ENCODE measurements around the gene SPATA20. TPM values are rescaled to one million over a fixed set of nuclear protein-coding genes. Genes with fewer than 3 reads are reported as not detected.

SPATA20 gene
- total RNA-seq (2014; rRNA removed; shearing (Covaris generic)) = 23.1 and 60.5 TPM in 2 replicates

- peak; percentile 85 for DNase-seq (ENCODE audit: low read depth)
Measured at GRCh38 chr17:50547035-50547735, at the start of gene SPATA20. Gene SPATA20 (plus strand): TSS chr17:50547174. CDS start chr17:50547209, 35 bp downstream.

DNA sequence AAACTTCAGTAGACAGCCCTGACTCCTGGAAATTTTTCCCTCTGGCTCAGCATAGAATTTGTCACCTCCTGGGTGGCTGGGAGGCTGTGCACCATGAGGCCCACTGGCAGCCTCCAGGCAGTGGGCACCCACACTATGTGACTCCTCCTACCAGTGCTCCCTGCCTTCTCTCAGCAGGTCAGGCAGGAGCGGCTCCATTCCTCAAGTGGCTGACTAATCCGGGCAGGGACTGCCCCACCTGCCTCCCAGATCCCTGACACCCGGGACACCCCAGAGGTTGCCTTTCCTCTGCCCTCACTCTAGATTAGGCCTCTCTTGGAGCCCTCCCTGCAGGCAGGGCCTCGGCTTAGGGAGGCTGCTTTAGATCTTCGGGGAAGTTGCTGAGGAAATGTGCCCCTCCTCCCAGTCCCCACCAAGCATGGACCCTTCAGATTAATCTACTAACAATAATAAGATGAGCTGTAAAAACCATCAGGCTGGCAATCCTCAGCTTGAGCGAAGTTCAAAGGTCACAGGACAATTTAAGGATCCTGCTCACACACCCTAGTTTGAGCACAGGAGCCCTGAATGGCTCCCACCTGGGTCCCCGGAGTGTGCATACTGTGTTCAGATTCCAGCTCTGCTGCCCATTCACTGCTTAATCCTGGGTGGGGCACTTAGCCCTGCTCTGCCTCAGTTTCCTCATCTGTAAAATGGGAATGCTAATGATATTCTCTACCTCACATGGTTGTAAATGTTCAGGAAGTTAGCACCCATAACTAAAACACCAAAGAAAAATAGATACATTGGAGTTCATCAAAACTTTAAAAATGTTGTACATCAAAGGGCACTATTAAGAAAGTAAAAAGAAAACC is 48.7 kb upstream of the SPATA20 start:
- peak; percentile 56 for DNase-seq (ENCODE audit: low read depth)

- DNase-seq (ENCODE audit: low read depth) = no peak
Measured at GRCh38 chr17:50499270-50499669, 47.7 kb upstream of the SPATA20 start.

- no peak for DNase-seq (ENCODE audit: low read depth)
Measured at GRCh38 chr17:50499721-50500120, 47.3 kb upstream of the SPATA20 start.

GRCh38 chr17:50501054-50501453 is 45.9 kb upstream of the SPATA20 start:
- DNase-seq (ENCODE audit: low read depth) = peak; percentile 28

DNA sequence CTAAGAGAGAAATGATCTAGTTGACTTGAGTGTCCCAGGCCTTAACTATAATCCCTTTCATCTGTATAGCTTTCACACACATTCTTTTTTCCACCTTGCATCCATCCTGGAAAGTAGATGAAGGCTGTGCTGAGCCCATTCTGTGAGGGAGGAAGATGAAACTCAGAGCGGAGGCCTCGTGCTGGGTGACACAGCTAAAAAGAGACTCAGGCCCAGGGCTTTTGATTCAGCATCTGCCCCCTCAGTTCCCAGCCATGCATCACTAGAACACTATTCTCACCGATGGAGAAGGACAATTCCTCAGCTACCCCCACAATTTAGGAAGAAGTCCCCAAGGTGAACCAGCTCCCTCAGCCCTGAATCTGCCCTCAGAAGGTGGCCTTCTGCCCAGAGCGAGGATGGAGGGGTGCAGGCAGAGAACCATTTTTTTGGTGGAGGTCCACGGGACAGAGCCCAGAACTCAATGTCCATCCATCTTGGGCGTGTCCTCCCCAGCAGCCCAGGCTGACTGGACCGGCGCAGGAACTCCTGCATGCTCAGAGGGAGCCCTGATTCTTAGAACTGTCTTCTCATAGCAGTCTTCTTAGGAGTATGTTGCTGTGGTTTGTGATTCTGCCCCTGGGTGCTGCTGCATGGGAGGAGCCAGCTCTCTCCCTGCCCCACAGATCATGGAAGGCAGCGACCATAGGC is 44.5 kb upstream of the SPATA20 start:
- DNase-seq (ENCODE audit: low read depth) = no peak

GRCh38 chr17:50505591-50506130 is 41.3 kb upstream of the SPATA20 start:
- DNase-seq (ENCODE audit: low read depth) = no peak

DNA sequence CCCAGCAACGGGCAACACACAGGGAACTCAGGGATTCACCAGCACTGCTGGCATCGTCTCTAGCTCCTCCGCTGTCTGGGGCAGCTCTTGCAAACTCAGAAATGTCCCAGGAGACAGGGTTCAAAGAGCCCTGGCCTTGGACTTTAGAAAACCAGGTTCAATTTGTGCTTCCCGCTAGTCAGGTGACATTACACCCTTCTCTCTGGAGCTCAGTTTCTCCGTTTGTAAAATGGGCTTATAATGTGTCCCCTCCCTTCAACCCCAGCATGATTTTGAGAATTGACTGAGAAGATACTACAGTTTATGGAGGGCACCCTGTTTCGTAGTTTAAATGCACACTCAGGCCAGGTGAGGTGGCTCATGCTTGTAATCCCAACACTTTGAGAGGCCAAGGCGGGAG is 40.7 kb upstream of the SPATA20 start:
- DNase-seq (ENCODE audit: low read depth) = no peak

- DNase-seq (ENCODE audit: low read depth) = peak; percentile 62
Measured at GRCh38 chr17:50507871-50508572, 39.0 kb upstream of the SPATA20 start, which contains the start of gene MYCBPAP. Gene MYCBPAP (plus strand): TSS chr17:50508439. CDS start chr17:50508675, 236 bp downstream.

- DNase-seq (ENCODE audit: low read depth) = no peak
Measured at GRCh38 chr17:50508573-50509460, 38.2 kb upstream of the SPATA20 start.

- peak; percentile 73 for DNase-seq (ENCODE audit: low read depth)
Measured at GRCh38 chr17:50511058-50511457, 35.9 kb upstream of the SPATA20 start.

DNA sequence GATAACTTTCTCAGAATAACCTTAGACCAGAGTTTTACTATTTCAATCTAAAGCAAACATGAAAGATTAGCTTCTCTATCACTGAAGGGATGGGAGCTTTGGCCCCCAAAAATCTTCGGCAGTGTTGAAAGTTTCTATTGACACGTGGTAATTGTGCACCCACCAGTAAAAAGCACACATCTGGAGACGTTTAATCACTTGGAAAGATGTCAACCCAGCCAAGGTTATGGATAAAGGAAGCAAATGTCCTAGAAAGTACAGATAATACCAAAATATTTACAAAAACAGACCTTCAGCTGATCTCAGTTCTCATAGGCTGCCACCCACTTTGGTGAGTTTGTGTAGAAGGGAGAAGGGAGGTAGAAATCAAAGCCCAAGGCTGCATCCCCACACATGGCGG is 33.5 kb upstream of the SPATA20 start:
- no peak for DNase-seq (ENCODE audit: low read depth)

GRCh38 chr17:50514388-50514787 is 32.6 kb upstream of the SPATA20 start:
- DNase-seq (ENCODE audit: low read depth) = no peak

DNA sequence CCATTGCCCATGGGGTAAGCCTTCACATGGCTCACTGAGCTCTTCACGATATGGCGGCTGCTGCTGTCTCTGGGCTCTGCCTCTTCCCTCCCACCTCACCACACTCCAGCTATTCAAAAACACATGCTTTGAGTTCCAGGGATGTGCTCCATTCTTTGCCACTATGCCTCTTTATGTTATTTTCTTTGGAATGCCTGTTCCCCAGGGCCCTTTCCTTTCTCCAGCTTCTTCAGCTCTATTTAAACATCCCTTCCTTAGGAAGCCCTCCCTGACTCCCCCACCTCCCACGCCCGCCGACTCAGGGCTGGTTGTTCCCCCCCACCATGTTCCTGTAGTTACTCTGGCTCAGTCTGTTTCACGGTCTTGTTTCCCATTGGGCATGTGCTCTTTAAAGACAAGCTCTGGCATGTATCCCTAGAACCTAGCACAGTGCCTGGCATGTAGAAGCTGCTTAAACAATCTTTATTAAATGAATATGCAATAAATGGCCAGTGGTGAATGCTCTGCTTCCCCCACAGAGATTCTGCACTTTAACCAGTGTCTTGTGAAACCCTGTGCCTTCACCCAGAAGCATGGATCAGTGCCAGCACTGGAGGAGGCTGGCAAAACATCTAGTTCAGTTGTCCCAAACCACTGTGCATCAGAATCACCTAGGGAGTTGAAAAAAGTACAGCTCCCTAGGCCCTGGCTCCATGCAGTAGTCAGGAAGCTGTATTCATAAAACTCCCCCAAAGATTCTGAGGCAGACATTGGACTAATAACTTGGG is 31.9 kb upstream of the SPATA20 start:
- DNase-seq (ENCODE audit: low read depth) = no peak

GRCh38 chr17:50517011-50517410 is 30.0 kb upstream of the SPATA20 start:
- DNase-seq (ENCODE audit: low read depth) = no peak

DNA sequence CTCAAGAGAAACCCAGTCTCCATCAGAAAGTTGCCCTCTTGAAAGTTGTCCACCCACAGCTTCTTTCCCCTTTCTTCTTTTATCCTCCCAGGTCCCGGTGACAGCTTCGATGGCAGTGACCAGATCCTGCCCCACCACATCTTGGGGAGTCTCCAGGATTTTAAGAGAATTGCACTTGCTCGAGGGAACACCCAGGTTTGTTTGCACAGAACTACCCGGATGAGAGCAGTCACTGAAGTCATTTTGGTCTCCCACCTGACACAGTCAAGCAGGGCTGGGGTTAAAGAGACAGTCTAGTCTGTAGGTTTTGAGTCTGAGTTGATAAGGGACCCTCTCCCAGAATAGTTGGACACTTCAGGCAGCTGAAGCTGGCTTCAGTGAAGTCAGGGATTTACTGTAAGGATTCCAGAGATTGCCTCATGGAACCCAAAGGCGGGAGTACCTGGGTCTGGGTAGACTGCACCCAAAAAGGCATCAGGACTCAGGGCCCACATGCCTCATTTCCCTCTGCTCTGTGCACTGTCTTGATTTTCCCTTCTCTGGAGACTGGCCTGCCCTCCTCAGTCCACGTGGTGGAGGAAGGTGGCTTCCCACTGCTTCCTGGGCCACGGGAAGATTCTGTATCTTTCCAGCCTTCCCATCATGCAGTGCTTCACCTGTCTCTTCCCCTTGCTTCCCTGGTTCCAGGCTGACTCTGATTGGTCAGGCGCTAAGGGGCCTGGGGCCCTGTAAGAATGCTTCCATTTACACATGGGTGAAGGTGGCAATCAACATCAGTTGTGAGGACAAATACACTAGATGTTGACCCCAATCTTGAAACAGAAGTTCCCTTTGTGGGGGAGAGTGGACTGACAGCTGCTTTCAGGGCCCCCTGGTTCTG is 29.2 kb upstream of the SPATA20 start:
- DNase-seq (ENCODE audit: low read depth) = no peak

- DNase-seq (ENCODE audit: low read depth) = no peak
Measured at GRCh38 chr17:50518384-50519023, 28.5 kb upstream of the SPATA20 start.

Measured in M059J (cell line).